Measurements from ENCODE around the gene ARHGEF7.

ARHGEF7 gene

GRCh38 chr13:111283457-111283856, 168.3 kb downstream of the ARHGEF7 start:
- no peak for DNase-seq (ENCODE audit: low spot score)
- TF ChIP-seq, protein P1, sequence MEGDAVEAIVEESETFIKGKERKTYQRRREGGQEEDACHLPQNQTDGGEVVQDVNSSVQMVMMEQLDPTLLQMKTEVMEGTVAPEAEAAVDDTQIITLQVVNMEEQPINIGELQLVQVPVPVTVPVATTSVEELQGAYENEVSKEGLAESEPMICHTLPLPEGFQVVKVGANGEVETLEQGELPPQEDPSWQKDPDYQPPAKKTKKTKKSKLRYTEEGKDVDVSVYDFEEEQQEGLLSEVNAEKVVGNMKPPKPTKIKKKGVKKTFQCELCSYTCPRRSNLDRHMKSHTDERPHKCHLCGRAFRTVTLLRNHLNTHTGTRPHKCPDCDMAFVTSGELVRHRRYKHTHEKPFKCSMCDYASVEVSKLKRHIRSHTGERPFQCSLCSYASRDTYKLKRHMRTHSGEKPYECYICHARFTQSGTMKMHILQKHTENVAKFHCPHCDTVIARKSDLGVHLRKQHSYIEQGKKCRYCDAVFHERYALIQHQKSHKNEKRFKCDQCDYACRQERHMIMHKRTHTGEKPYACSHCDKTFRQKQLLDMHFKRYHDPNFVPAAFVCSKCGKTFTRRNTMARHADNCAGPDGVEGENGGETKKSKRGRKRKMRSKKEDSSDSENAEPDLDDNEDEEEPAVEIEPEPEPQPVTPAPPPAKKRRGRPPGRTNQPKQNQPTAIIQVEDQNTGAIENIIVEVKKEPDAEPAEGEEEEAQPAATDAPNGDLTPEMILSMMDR (IDR thresholded peaks at IDR 0.05; ENCODE audit: extremely low read depth, missing control alignments) = no peak

- no peak for DNase-seq (ENCODE audit: low spot score)
Measured at GRCh38 chr13:111283991-111284390, 168.9 kb downstream of the ARHGEF7 start.

DNA sequence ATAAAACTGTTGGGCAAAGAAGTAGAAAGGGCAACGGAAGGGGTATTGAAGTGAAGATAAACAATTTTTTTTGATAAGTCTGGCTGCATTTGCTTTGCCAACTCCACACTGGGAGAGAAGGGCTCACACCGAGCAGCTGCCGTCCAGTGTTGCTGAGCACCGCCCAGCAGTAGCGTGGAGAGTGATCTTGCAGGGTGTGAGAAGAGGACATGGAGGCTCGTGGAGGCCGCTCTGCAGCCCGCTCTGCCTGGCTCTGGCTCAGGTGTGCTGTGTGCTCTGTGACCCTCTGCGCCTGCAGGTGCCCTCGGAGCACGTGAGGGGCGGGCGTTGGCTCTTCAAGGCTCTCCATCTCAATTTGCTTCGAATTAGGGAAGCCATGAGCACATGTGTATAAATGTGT, 169.5 kb downstream of the ARHGEF7 start:
- TF ChIP-seq, protein P1 (IDR thresholded peaks at IDR 0.05; ENCODE audit: extremely low read depth, missing control alignments) = no peak
- DNase-seq (ENCODE audit: low spot score) = no peak

More at GRCh38 chr13:111283991-111284390, 168.9 kb downstream of the ARHGEF7 start:
- TF ChIP-seq, protein P1 (IDR thresholded peaks at IDR 0.05; ENCODE audit: extremely low read depth, missing control alignments) = no peak

- DNase-seq (ENCODE audit: low spot score) = no peak
- TF ChIP-seq, protein P1 (IDR thresholded peaks at IDR 0.05; ENCODE audit: extremely low read depth, missing control alignments) = no peak
Measured at GRCh38 chr13:111286162-111286561, 171.1 kb downstream of the ARHGEF7 start.

DNA sequence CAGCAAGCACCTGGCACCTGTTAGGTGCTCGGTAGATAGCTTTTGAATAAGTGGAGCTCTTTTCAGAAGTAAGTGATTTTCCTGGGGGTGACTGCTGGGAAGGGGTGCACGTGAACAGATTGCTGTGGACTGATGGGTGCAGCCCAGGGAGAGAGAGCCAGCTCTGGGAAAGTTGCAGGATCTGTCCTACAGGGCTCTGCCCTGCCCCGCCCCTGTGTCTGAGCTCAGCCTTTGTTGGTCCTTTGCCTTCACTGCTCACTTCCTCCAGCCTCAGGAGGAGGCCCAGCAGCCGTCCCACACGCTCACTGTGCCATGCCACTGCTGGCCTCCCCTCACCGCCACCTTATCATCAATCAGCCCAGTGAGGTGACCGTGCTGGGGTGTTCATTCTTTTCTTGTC, 171.6 kb downstream of the ARHGEF7 start:
- TF ChIP-seq, protein P1 (IDR thresholded peaks at IDR 0.05; ENCODE audit: extremely low read depth, missing control alignments) = no peak
- DNase-seq (ENCODE audit: low spot score) = no peak

DNA sequence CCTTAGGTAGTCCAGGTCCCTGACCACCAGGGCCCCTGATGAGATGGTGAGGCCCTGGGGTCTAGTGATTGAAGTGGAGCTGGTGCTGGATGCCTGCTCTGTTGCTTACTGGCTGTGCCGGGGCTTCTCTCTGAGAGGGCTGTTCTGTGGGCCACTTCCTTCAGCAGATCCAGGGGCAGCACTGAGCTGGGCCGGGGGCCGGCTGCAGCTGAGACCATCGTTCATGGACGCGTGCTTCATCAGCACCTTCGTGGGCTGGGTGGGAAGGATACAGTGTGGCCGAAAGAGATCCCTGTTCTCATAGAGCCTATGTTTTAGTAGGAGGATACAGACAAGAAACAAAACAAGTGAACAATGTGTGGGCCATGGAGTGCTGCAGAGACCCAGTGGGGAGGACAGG, 172.1 kb downstream of the ARHGEF7 start:
- no peak for DNase-seq (ENCODE audit: low spot score)
- TF ChIP-seq, protein P1 (IDR thresholded peaks at IDR 0.05; ENCODE audit: extremely low read depth, missing control alignments) = no peak

DNA sequence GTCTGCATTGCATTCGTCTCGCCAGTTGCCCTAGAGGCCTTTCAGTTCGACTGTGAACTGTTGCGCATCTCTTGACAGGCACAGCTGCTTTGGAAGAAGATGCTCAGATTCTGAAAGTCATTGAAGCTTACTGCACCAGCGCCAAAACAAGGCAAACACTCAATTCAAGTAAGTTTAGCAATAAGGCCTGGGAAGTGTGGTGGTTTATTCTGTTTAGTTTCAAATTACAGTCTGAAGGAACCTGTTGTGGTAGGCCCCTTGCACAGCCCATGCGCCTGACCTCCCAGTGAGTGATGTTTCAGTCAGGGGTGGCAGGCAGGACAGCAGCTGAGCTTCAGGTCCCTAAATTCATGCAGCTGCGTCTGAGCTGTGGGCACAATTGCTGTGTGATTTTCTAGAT, 173.2 kb downstream of the ARHGEF7 start:
- no peak for DNase-seq (ENCODE audit: low spot score)

More for the DNA sequence above, 173.2 kb downstream of the ARHGEF7 start:
- TF ChIP-seq, protein P1 (IDR thresholded peaks at IDR 0.05; ENCODE audit: extremely low read depth, missing control alignments) = no peak
